DMS114 treated with DMSO at 0.1 percent for 48 hours (cell line): Measurements from ENCODE around the gene VAMP5.
"Not testable (repeated sequence)": the region's sequence is repeated elsewhere in the genome, so short reads cannot be mapped to it uniquely, and the experiment has no call there.

Experiments
- DNase-seq: peaks from one replicate; lab custom pipeline; 2025; ENCODE audit not compliant: unreplicated experiment; lab: John Stamatoyannopoulos, UW

Gene VAMP5

DNA sequence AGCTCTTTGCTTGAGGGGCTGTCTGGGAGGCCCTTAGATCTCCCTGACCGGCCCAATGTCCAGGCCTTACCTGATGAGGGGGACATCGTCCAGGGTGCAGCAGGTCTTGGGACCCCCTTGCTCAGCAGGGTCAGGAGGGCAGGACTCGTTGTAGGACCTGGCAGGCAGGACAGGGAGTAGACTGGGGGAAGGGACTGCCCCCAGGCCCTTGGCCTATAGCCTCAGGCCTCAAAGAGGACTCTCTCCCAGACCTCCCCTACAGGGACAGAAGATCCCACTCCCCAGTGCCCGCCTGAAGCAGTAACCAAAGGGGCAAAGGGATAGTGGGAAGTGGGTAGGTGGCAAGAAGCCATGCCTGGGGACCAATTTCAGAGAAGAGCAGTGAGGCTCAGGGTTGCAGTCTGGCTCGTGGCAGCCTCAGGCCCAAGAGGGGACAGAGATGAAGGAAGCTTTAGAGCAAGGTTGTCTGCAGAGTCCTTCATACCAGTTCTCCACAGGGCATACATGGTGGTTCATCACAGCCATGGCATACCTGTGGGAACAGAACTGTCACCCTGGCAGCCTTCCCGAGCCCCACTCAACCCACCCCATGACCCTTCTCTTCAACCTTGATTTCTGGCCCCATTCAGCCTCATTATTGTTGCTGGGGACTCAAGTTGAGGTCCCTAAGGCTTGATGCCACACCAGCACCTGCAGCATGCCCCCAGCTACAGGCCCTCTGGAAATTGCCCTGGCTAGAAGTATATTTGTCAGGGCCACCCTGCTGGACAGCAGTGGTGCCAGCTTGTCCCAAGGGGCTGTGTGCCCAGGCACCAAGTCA is 16.9 kb downstream of the VAMP5 start:
- DNase-seq: no peak

- DNase-seq: no peak
These were observed 17.7 kb downstream of the VAMP5 start for GRCh38 chr2:85601771-85602475.

DNA sequence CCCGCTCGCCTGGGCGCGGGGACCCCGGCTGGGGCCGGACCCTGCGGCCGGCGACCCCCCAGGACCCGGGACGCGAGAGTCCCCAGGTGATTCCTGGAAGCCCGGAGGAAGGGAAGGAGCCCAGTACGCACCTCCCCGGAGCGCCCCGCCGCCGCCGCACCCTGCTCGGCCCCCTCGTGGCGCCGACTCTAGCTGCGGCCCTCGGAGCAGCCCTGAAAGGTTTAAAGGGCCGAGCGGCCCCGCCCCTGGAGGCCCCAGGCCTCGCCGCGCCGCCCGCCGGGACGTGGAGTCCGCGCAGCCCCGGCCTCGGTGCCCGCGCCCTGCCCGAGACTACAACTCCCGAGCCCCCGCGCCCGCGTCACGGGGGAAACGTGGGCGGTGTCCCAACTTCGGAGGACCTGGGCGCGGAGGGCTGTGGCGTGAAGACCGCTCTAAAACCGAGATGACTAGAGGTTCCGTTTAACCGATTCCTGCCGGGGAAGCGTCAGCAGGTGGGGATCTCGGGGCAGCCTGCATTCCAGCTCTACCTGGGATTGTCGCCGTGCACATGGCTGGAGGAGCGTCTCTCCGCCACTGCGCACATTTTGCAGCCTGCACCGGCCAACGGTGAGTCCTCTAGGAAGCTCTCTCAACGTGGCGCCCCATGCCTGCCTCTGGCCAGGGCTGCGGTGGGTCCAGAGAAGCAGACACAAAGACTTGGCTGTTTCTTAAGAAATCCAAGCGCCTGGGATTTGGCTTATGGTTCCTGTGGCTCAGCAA is 18.4 kb downstream of the VAMP5 start, which contains the start of gene TMEM150A:
TSS of gene TMEM150A (minus strand) at position 223 of the 759 bp plus-strand sequence. CDS start 750 bp downstream, outside the sequence.
- peak; percentile 77 for DNase-seq

DNA sequence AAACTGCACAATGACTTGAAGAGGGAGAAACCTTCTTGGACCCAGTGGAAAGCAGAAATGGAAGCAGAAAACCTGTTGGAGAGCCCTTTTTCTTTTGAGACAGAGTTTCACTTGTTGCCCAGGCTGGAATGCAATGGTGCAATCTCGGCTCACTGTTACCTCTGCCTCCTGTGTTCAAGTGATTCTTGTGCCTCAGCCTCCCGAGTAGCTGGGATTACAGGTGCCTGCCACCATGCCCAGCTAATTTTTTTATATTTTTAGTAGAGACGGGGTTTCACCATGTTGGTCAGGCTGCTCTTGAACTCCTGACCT is 19.9 kb downstream of the VAMP5 start:
- DNase-seq: not testable (repeated sequence)

GRCh38 chr2:85604568-85605339 is 20.5 kb downstream of the VAMP5 start:
- no peak for DNase-seq

GRCh38 chr2:85605406-85606115 is 21.3 kb downstream of the VAMP5 start:
- DNase-seq: no peak

- DNase-seq: no peak
These were observed 21.9 kb downstream of the VAMP5 start for GRCh38 chr2:85606116-85606455.

DNA sequence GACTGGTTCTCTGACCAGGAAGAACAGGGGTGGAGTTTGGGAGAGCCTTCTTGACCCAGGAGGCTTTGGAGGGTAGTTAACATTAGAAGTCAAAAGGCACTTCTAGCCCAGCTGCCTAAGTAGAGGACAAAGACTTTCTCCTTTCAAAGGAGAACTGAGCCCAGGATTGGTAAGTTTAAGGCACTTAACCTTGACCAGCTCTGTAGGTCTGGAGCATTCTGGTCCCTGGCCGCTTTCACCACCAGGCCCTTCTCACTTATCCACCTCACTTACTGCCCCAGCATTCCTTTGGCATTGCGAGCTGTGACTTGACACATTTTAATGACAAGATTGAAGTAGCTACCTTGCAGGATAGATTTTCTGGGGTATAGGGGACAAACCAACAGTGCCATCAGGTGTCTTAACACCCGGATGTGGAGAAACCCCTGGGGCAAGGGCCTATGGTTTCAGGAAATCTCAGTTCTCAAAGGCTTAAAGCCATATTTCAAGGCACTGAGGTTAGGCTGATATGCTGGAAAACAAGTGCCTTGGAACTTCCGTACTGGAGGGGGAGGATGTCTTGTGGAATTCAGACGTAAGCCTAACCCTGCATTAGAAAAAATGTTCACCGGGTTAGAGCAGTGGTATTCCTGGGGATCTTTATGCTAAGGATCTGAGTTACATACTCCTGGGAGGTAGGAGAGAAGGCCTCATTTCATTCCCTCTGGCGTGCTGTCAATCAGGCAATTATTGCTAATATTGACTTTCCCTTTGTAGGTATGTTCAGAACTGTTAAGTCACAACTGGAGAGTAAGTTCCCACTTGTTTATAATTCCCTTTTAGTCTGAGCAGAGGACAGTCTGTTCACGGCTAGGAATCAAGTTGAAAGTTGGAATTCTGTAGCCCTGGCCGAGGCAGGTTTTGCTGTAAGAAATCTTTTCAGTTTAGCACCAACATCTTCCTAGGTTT is 23.3 kb downstream of the VAMP5 start:
- DNase-seq: no peak

DNA sequence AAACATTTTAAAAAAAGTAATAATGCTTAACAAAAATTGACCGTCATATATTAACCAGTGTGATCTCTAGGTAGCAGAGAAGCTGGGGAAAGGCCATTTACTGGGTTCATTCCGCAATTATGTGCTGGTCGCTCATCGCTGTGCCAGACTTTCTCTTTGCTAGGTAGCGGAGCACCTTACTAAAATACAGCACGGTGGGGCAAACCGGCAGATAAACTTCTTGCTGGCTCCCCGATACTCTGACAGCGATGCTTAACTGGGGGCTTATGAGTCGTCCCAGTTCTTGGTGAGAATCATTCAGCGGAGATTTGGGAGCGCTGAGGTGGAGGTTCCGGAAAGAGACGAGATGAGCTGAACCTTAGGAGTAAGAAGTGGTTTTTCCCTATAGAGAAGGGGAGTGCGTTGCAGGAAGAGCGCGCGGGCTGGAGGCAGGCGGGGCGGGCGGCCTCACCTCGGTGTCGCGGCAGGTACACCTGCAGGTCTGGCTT is 27.0 kb downstream of the VAMP5 start:
- DNase-seq: no peak

DNA sequence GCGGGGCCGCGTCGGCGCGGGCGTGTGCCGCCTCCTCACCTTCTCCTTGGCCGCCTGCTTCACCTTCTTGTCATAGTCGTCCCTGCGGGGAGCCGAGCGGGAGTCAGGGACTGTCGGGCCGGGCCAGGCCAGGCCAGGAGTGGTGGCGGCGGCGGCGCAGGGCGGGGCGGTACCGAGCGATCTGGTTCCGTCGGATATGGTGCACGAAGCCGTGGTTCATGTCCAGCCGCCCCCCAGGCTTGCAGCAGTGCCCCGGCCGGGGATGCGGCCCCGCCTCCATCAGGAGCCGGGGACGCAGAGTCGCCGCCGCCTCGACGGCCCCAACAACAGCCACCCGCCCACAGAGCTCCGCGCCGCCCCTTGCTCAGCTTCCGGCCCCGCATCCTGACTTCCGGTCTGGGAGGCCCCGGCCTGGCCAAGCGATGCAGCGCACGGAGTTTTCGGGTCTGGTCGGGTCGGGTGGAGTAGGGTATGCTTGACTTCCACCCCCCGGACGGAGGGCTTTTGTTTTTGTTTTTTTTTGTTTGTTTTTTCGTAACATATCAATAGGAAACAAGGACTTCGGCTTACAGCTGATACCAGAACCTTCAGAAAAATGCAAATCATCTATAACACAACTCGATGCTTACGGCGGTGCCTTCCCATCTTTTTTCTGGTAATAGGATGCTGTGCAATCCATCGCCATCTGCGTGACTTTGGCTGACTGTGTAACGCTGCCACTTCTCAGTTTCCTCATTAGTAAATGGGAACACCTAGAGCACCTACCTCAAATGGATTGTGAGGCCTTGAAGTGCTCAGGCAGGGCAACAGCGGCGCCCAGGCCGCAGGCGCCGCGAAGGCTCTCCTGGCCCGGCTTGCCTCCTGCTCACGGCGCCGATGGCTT is 27.7 kb downstream of the VAMP5 start, which contains the start of gene C2orf68:
TSS of gene C2orf68 (minus strand) at position 362 of the 883 bp plus-strand sequence. CDS start at position 280, 82 bp downstream.
- DNase-seq: peak; percentile 89

DNA sequence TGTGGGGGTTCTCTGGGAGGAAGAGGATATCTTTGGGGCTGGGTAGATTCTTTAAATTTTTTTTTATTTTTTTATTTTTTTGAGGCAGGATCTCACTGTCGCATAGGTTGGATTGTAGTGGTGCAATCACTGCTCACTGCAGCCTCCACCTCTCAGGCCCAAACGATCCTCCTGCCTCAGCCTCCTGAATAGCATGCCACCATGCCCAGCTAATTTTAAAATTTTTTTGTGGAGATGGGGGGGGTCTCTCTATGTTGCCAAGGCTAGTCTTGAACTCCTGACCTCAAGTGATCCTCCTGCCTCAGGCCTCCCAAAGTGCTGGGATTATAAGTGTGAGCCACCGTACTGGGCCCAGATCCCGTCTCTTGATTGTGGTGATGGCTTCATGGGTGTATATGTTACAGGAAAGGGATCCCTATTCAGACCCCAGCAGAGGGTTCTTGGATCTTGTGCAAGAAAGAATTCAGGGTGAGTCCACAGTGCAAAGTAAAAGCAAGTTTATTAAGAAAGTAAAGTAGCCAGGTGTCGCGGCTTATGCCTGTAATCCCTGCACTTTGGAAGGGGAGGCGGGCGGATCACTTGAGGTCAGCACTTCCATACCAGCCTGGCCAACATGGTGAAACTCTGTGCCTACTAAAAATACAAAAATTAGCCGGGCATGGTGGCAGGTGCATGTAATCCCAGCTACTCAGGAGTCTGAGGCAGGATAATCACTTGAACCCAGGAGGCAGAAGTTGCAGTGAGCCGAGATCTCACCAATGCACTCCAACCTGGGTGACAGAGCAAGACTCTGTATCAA is 29.7 kb downstream of the VAMP5 start:
- no peak for DNase-seq

DNA sequence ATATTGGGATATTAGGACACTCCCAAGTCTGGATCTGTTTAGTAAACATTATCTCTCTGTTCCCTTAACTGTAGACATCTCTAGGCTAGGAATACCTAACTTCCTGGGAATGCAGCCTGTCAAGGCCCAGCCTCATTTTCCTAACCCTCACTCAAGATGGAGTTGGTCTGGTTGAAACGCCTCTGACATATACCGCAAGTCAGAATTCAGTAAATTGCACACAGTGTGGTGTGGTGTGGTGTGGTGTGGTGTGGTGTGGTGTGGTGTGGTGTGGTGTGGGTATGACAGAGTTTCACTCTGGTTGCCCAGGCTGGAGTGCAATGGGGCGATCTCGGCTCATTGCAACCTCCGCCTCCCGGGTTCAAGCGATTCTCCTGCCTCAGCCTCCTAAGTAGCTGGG is 30.5 kb downstream of the VAMP5 start:
- not testable (repeated sequence) for DNase-seq

DNA sequence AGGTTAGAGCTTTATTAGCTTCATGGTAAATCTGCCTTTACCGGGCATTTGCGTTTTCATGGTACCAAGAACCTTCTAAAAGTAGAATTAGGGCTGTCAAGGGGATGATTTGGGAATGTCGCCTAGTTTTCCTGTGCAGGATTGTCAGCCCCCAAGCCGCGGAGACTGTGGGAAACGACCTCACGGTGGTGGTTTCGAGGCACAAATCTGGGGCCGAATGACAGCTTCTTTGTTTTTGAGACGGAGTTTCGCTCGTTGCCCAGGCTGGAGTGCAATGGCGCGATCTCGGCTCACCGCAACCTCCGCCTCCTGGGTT is 31.1 kb downstream of the VAMP5 start:
- no peak for DNase-seq

GRCh38 chr2:85617723-85618122 is 33.5 kb downstream of the VAMP5 start:
- DNase-seq: not testable (repeated sequence)

DNA sequence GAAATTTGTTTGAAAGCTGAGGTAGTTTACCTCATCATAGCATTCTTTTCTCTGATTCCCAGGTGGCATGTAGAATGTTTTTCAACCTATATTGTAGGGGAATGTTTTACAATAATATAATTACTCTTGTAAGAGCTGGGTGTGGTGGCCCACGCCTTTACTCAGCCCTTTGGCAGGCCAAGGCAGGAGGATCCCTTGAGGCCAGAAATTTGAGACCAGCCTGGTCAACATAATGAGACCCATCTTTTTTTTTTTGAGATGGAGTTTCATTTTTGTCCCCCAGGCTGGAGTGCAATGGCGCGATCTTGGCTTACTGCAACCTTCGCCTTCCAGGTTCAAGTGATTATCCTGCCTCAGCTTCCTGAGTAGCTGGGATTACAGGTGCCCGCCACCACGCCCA is 35.4 kb downstream of the VAMP5 start:
- DNase-seq: no peak

- no peak for DNase-seq
These were observed 37.1 kb downstream of the VAMP5 start for GRCh38 chr2:85621338-85621737.

- no peak for DNase-seq
These were observed 39.8 kb downstream of the VAMP5 start for GRCh38 chr2:85623991-85624390.
